ENCODE results near the gene MAST4. TPM values are rescaled to one million over a fixed set of nuclear protein-coding genes. Genes with fewer than 3 reads are reported as not detected.
A peak's percentile ranks its signal among the peaks of the same experiment; 100 is the strongest.

The MAST4 gene
- total and polyA plus RNA-seq, 2 of the 13 experiments (the other 11 are each of a cell fraction or from before 2014, with no cell fraction given) = 3.4 to 3.7 TPM

DNA sequence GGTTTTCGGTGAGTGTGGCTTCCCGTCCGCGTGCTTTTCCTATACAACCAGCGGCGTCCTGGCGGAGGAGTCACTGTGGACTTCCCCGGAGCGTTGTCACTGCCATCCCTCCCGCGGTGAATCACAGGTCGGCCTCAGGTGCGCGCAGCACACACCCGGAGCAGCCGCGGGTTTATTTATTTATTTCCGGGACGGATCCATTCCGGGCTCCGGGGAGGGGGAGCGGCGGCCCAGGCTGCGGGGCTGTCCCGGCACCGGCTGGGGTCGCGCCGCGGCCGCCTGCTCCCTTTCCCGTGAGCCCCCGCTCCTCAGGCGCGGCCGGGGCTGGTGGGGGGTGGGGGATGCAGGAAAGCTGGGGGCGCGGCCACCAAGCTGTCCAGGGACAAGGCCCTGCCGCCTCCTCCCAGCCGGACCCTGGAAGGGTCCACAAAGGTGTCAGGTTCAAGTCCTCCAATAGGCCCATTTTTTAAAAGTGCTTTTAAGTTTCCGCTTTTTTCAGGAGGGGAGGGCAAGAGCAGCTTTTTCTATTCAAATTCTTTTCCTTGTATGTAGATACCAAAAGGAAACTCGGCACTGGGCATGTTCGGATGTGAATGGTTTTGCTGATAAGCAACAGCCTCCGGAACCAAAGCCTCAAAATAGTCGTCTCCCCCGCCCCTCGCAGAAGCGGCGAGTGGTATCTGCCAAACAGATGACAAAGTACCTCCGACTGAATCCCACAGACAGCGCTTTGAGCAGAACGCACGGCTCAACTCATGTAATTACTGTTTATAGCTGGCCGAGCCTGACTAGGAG, 407.9 kb downstream of the MAST4 start (continued):
- TF ChIP-seq, protein P1, sequence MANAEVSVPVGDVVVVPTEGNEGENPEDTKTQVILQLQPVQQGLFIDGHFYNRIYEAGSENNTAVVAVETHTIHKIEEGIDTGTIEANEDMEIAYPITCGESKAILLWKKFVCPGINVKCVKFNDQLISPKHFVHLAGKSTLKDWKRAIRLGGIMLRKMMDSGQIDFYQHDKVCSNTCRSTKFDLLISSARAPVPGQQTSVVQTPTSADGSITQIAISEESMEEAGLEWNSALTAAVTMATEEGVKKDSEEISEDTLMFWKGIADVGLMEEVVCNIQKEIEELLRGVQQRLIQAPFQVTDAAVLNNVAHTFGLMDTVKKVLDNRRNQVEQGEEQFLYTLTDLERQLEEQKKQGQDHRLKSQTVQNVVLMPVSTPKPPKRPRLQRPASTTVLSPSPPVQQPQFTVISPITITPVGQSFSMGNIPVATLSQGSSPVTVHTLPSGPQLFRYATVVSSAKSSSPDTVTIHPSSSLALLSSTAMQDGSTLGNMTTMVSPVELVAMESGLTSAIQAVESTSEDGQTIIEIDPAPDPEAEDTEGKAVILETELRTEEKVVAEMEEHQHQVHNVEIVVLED (CRISPR knock-in tag; IDR thresholded peaks at IDR 0.05; ENCODE audit: borderline replicate concordance) = no peak
- peak; percentile 81 for TF ChIP-seq ZEB1 (IDR thresholded peaks at IDR 0.05; ENCODE audit: insufficient replicate concordance, low read depth)
- no peak for TF ChIP-seq ZBTB21 (CRISPR knock-in tag; IDR thresholded peaks at IDR 0.05)
- TF ChIP-seq ZBTB7B (CRISPR knock-in tag; IDR thresholded peaks at IDR 0.05) = peak; percentile 77
- TF ChIP-seq ZNF691 (CRISPR knock-in tag; IDR thresholded peaks at IDR 0.05; ENCODE audit: borderline replicate concordance, low read depth) = no peak
- no peak for TF ChIP-seq TAF15 (IDR thresholded peaks at IDR 0.05; ENCODE audit: low read depth, low read length, poor library complexity, severe bottlenecking)
- peak; percentile 61 to 85 for TF ChIP-seq POLR2A (IDR thresholded peaks at IDR 0.05; ENCODE audit: insufficient read depth in 1 of 2, low read depth in 2 of 2, low read length in 2 of 2)
- TF ChIP-seq ZNF205 (CRISPR knock-in tag; IDR thresholded peaks at IDR 0.05) = no peak
- no peak for TF ChIP-seq SCMH1 (CRISPR knock-in tag; IDR thresholded peaks at IDR 0.05; ENCODE audit: borderline replicate concordance)
- TF ChIP-seq ZSCAN21 (CRISPR knock-in tag; IDR thresholded peaks at IDR 0.05; ENCODE audit: borderline replicate concordance) = no peak
- no peak for TF ChIP-seq ZNF883 (CRISPR knock-in tag; IDR thresholded peaks at IDR 0.05; ENCODE audit: not compliant biosample characterization)
- TF ChIP-seq ZSCAN20 (CRISPR knock-in tag; IDR thresholded peaks at IDR 0.05; ENCODE audit: borderline replicate concordance) = peak; percentile 34; the same call in 1 of the 2 replicates
- TF ChIP-seq, protein P2, sequence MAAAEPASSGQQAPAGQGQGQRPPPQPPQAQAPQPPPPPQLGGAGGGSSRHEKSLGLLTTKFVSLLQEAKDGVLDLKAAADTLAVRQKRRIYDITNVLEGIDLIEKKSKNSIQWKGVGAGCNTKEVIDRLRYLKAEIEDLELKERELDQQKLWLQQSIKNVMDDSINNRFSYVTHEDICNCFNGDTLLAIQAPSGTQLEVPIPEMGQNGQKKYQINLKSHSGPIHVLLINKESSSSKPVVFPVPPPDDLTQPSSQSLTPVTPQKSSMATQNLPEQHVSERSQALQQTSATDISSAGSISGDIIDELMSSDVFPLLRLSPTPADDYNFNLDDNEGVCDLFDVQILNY (CRISPR knock-in tag; conservative IDR thresholded peaks at IDR 0.05) = no peak
- TF ChIP-seq ZFY (CRISPR knock-in tag; IDR thresholded peaks at IDR 0.05) = peak; percentile 81
- TF ChIP-seq, protein P3, sequence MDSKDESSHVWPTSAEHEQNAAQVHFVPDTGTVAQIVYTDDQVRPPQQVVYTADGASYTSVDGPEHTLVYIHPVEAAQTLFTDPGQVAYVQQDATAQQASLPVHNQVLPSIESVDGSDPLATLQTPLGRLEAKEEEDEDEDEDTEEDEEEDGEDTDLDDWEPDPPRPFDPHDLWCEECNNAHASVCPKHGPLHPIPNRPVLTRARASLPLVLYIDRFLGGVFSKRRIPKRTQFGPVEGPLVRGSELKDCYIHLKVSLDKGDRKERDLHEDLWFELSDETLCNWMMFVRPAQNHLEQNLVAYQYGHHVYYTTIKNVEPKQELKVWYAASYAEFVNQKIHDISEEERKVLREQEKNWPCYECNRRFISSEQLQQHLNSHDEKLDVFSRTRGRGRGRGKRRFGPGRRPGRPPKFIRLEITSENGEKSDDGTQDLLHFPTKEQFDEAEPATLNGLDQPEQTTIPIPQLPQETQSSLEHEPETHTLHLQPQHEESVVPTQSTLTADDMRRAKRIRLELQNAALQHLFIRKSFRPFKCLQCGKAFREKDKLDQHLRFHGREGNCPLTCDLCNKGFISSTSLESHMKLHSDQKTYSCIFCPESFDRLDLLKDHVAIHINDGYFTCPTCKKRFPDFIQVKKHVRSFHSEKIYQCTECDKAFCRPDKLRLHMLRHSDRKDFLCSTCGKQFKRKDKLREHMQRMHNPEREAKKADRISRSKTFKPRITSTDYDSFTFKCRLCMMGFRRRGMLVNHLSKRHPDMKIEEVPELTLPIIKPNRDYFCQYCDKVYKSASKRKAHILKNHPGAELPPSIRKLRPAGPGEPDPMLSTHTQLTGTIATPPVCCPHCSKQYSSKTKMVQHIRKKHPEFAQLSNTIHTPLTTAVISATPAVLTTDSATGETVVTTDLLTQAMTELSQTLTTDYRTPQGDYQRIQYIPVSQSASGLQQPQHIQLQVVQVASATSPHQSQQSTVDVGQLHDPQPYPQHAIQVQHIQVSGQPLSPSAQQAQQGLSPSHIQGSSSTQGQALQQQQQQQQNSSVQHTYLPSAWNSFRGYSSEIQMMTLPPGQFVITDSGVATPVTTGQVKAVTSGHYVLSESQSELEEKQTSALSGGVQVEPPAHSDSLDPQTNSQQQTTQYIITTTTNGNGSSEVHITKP (CRISPR knock-in tag; IDR thresholded peaks at IDR 0.05; ENCODE audit: low read depth) = peak; percentile 98
- TF ChIP-seq ZNF276 (CRISPR knock-in tag; IDR thresholded peaks at IDR 0.05; ENCODE audit: low read depth) = no peak

Data from HepG2 (cell line).